Neural cell (in vitro differentiated cells): Measurements from ENCODE around the gene RDH11. TPM values are rescaled to one million over a fixed set of nuclear protein-coding genes. Genes with fewer than 3 reads are reported as not detected.

Experiments
- H2AFZ ChIP-seq: fragments of 200-600, 300-800 bp; sonication (generic), shearing (Covaris generic); 2 replicates; pipeline ENCODE4 v1.6.0; 2014; ENCODE audit warnings: low read depth, mild to moderate bottlenecking, antibody characterized with exemption, low read length, moderate library complexity
- H3F3A ChIP-seq: fragments of 200-600 bp; shearing (Covaris generic); 2 replicates; pipeline ENCODE4 v1.6.1; 2016; ENCODE audit warnings: mild to moderate bottlenecking, moderate library complexity, mixed read lengths, antibody characterized with exemption, low read length; ENCODE audit not compliant: insufficient read depth, poor library complexity, severe bottlenecking
- H3K27ac ChIP-seq: fragments of 200-600, 300-800 bp; sonication (generic), shearing (Covaris generic); 2 replicates; pipeline ENCODE4 v1.5.1; 2014; ENCODE audit warnings: mild to moderate bottlenecking, low read length, moderate library complexity
- H3K27me3 ChIP-seq: fragments of 300-800, 200-600 bp; sonication (generic), shearing (Covaris generic); 2 replicates; pipeline ENCODE4 v1.6.0; 2014; ENCODE audit warnings: mild to moderate bottlenecking, low read depth, low read length, moderate library complexity; ENCODE audit not compliant: insufficient read depth
- H3K36me3 ChIP-seq: fragments of 300-800, 200-600 bp; sonication (generic), shearing (Covaris generic); 2 replicates; pipeline ENCODE4 v1.5.1; 2014; ENCODE audit warnings: mild to moderate bottlenecking, antibody characterized with exemption, low read length, moderate library complexity; ENCODE audit not compliant: insufficient read depth
- H3K4me2 ChIP-seq: fragments of 300-800, 200-600 bp; sonication (generic), shearing (Covaris generic); 2 replicates; pipeline ENCODE4 v1.6.0; 2014; ENCODE audit warnings: mild to moderate bottlenecking, low read length
- H3K4me3 ChIP-seq: fragments of 300-800, 200-600 bp; sonication (generic), shearing (Covaris generic); 2 replicates; pipeline ENCODE4 v1.5.1; 2014; ENCODE audit warnings: mild to moderate bottlenecking, low read length, moderate library complexity
- H3K79me2 ChIP-seq: fragments of 200-600 bp; shearing (Covaris generic); replicated peaks from 2 replicates; pipeline ENCODE4 v1.6.0; 2014; ENCODE audit warnings: mild to moderate bottlenecking, low read length, moderate library complexity; ENCODE audit not compliant: insufficient read depth
- H3K9ac ChIP-seq: fragments of 300-800, 200-600 bp; sonication (generic), shearing (Covaris generic); 2 replicates; pipeline ENCODE4 v1.6.1; 2016; ENCODE audit warnings: mild to moderate bottlenecking, low read length, mixed read lengths
- H3K9me2 ChIP-seq: fragments of 200-600 bp; shearing (Covaris generic); 2 replicates; pipeline ENCODE4 v1.6.1; 2016; ENCODE audit warnings: mild to moderate bottlenecking, low read length, mixed read lengths; ENCODE audit not compliant: insufficient read depth
- H3K9me3 ChIP-seq: fragments of 200-600, 300-800 bp; sonication (generic), shearing (Covaris generic); 2 replicates; pipeline ENCODE4 v1.6.1; 2016; ENCODE audit warnings: mild to moderate bottlenecking, mixed run types, low read length, moderate library complexity, mixed read lengths
- H4K20me1 ChIP-seq: fragments of 200-600 bp; shearing (Covaris generic); 2 replicates; pipeline ENCODE4 v1.6.1; 2016; ENCODE audit warnings: mild to moderate bottlenecking, mixed run types; ENCODE audit not compliant: insufficient read depth
- CTCF ChIP-seq: fragments of 450-650 bp; IDR thresholded peaks from 2 replicates; pipeline ENCODE4 v1.5.1; 2014; ENCODE audit warnings: antibody characterized with exemption, mild to moderate bottlenecking, moderate library complexity; ENCODE audit not compliant: poor library complexity, severe bottlenecking
- EP300 ChIP-seq: fragments of 450-650 bp; conservative IDR thresholded peaks from 2 replicates; pipeline ENCODE4 v1.6.1; 2014; ENCODE audit warnings: antibody characterized with exemption, mild to moderate bottlenecking, moderate library complexity; ENCODE audit not compliant: poor library complexity, severe bottlenecking
- EZH2 ChIP-seq: fragments of 200-600, 300-800 bp; shearing (Covaris generic), sonication (generic); IDR thresholded peaks from 2 replicates; pipeline ENCODE4 v1.6.1; 2014; ENCODE audit warnings: antibody characterized with exemption, low read length, borderline replicate concordance, mild to moderate bottlenecking; ENCODE audit not compliant: insufficient read depth, poor library complexity, severe bottlenecking
- MXI1 ChIP-seq: fragments of 450-650 bp; conservative IDR thresholded peaks from 2 replicates; pipeline ENCODE4 v1.6.1; 2014; ENCODE audit warnings: antibody characterized with exemption, mild to moderate bottlenecking; ENCODE audit not compliant: poor library complexity, severe bottlenecking
- POLR2AphosphoS5 ChIP-seq: IDR thresholded peaks from 2 replicates; pipeline ENCODE4 v1.6.1; 2012
- RAD21 ChIP-seq: fragments of 450-650 bp; conservative IDR thresholded peaks from 2 replicates; pipeline ENCODE4 v1.6.1; 2014; ENCODE audit warnings: antibody characterized with exemption, mild to moderate bottlenecking, moderate library complexity
- REST ChIP-seq: IDR thresholded peaks from 2 replicates; pipeline ENCODE4 v1.6.1; 2012; ENCODE audit warnings: borderline replicate concordance
- SMC3 ChIP-seq: fragments of 450-650 bp; conservative IDR thresholded peaks from 2 replicates; pipeline ENCODE4 v1.6.1; 2014; ENCODE audit warnings: antibody characterized with exemption, mild to moderate bottlenecking, moderate library complexity; ENCODE audit not compliant: poor library complexity
- TAF1 ChIP-seq: IDR thresholded peaks from 2 replicates; pipeline ENCODE4 v1.6.1; 2012; ENCODE audit warnings: low read depth
- polyA plus RNA-seq: library from polyadenylated mRNA; depleted of rRNA; stranded (reverse); fragments of >200 nt; gene quantifications from 2 replicates; pipeline ENCODE4 v1.2.3, GENCODE V29; 2014

Gene RDH11
- polyA plus RNA-seq, 1 donor from 2014 or later: 190 TPM

DNA sequence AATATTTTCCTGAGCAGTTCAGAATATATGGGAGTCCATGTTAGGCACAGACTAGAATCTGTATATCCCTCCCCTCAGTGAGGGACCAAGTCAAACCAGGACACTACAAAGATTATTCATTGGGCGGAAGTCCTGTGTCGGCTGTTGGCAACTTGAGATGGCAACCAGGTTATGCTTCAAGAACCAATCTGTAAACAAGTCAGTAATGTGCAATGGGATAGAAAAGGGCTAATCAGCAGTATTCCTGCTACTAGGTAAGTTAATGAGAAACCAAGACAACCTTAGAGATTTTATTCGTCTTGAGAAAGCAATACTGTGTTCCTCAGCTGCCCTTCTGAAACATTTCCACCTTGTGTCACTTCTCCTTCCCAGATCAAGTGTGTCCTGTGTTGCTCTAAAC lies 49.4 kb downstream of the RDH11 start:
- peaks cover 19% of the 10 kb centered on the region for H3K36me3 ChIP-seq
- no peaks in the 10 kb centered on the region for H3K9me3 ChIP-seq
- no peak for TF ChIP-seq TAF1
- no peak for TF ChIP-seq RAD21
- TF ChIP-seq EP300: no peak
- no peak for TF ChIP-seq REST
- no peak for TF ChIP-seq EZH2
- no peak for TF ChIP-seq MXI1
- no peak for TF ChIP-seq SMC3
- no peak for TF ChIP-seq CTCF
- TF ChIP-seq POLR2AphosphoS5: no peak
- H3K27ac ChIP-seq: no peak overlapping the region
- H3K4me2 ChIP-seq: no peak overlapping the region
- no peaks in the 10 kb centered on the region for H3K9me2 ChIP-seq
- H4K20me1 ChIP-seq: no peaks in the 10 kb centered on the region
- H3F3A ChIP-seq: no peaks in the 10 kb centered on the region
- no peak overlapping the region for H2AFZ ChIP-seq
- no peaks in the 10 kb centered on the region for H3K27me3 ChIP-seq
- H3K79me2 ChIP-seq: no peaks in the 10 kb centered on the region
- no peak overlapping the region for H3K4me3 ChIP-seq
- H3K9ac ChIP-seq: no peak overlapping the region

DNA sequence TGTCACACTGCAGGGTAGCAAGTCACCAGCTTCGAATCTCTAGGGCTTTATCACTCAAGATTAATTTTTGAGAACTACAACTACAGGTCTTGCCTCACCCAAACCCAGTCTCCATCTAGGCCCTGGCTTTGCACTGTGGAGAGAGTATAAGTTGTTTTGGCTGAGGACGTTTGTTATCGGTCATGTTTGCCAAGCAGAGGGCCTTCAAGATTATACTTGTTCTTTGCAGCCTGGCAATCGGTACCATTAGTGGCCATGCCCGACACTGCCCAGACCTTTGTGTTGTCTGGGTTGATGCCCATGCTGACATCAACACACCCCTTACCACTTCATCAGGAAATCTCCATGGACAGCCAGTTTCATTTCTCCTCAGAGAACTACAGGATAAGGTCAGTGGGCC lies 50.1 kb downstream of the RDH11 start:
- H3K36me3 ChIP-seq: peaks cover 16% of the 10 kb centered on the region

More for the DNA sequence above, 50.1 kb downstream of the RDH11 start:
- Histone ChIP-seq H3K27me3 (no peaks in the 10 kb centered on the region), H3K4me2 (no peak overlapping the region), H3K9me3 (no peaks in the 10 kb centered on the region), H3F3A (no peaks in the 10 kb centered on the region), H3K79me2 (no peaks in the 10 kb centered on the region), H3K4me3 (no peak overlapping the region), H4K20me1 (no peaks in the 10 kb centered on the region), H3K27ac (no peak overlapping the region), H3K9me2 (no peaks in the 10 kb centered on the region), H2AFZ (no peak overlapping the region), H3K9ac (no peak overlapping the region)
- TF ChIP-seq REST (no peak), CTCF (no peak), POLR2AphosphoS5 (no peak), EP300 (no peak), SMC3 (no peak), TAF1 (no peak), MXI1 (no peak), RAD21 (no peak), EZH2 (no peak)
